ENCODE data around the gene BTAF1.

The BTAF1 gene

DNA sequence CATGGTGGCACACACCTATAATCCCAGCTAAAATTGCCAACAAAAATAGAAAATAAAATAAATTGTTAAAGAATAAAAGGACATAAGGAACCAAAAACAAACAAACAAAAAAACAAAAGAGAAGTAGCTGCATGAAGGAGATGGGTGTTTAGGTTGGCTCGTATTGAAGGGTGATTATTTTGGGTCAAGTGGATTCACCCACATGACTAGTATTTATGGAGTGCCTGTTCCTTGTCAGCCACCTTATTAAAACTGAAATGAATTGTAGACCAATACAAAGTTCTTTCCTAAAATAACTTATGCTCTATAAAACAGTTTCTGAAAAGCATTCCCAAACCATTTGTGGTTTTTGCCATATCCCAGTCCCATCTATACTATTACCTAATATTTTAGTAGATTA lies 138.7 kb downstream of the BTAF1 start:
- DNase-seq: no peak

DNA sequence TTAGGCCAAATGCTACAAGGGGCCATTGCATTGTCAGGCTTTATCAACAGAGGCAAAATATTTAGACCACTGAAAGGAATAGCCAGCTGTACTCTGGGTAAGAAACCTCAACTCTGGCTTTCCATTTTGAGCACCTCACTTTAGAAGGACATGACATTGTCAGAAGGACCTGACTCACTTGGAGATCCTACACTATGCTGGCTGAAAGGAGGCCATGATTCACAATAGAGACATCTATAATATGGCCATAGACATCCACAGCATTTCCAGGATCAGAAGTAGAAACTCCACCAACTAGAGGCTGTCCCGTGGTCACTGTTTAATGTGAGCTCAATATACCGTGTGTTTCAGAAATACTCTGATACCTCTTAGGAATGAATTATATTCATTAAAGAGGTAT lies 140.9 kb downstream of the BTAF1 start:
- DNase-seq: no peak

DNA sequence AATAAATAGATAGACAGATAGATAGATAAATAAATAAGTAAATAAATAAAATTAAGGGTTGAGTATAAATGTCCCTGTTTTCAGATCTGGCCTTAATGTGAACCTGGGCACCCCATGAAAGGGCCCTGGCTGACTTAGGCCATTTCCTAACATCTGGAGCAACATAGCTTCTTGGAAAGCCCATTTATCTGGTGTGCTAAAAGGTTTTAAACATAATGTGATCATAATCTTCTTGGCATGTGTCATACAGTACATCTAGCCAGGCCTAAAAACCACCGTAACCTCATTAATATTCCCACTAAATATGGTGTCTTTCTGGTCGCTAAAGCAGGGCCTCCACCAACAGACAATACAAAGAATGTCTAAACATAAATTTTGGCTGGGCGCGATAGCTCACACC lies 142.8 kb downstream of the BTAF1 start:
- no peak for DNase-seq

DNA sequence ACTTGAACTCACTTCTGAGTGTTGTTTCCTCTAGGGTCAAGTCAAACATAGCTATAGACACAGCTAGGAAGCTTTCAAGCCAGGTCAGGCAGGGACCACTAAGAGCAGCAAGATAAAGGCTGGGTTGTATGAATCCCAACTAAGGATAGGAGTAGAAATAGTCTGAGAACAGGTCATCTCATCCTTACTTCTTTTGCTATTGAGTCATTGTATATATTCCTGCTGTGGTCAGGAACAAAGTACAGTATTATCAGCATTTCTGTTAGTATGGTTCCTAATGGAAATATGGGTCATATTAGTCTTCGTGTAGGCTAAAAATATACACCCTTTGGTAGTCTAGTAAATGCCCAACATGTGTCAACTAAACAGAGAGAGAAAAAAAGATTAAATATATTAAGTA lies 145.3 kb downstream of the BTAF1 start:
- no peak for DNase-seq

DNA sequence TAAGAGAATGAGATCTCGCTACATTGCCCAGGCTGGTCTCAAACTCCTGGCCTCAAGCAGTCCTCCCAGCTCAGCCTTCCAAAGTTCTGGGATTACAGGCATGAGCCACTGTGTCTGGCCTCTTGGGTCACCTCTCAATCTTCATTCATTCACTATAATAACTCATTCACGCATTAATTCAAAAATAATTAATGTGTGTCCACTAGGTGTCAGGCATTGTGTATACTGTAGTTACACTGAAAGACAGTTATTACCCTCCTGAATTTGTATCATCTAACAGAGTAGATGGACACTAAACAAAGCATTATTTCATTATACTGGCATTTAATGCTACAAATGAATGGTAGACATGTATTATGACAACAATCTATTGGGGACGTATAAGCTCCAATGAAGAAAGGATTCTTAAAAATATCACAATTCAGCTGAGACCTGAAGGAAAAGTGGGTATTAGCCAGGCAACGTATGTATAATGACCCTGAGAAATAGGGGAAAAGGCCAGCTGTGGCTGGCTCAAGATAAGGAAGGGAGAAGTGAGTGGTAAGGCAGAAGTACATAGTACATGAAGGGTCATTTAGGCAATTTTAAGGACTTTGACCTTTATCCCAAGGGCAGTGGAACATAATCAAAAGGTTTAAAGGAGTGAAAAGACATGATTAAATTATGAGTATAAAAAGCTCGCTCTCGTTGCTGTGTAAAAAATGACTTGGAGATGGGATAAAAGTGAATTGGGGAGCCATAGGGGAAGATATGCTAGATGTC lies 150.7 kb downstream of the BTAF1 start:
- DNase-seq: no peak

DNA sequence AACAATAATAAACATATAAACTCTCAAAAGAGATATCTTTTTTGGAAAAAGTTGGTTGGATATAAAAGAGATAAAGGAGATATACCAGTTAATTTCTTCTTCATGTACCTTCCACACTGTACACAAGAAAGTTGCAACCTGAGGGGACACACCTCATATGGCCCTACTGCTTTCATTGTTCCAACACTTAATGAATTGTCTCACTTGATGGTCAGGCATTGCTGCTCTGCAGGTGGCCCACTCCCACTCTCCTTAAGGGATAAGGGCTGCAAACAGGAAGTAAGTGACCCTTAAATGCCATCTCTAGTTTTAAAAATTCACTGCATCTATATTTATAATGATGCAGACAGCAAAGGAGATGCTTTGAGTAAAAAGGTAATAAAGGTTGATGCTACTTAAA lies 152.3 kb downstream of the BTAF1 start:
- no peak for DNase-seq

DNA sequence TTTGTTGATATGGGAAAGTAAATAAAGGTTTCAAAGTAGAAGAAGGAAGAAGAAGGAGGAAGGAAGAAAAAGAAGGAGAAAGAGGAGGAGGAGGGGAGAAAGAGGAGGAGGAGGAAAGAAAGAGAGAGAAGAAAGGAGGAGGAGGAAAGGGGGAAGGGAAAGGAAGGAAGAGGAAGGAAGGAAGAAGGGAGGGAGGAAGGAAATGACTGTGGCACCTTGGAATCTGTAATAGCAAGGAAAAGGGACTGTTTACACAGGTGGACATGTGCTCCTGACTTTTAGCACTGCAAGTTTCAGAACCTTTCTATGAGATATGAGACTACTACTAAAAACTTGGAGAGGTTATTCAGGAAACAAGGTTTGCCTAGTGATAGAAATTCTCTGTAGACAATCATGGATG lies 153.2 kb downstream of the BTAF1 start:
- no peak for DNase-seq

DNA sequence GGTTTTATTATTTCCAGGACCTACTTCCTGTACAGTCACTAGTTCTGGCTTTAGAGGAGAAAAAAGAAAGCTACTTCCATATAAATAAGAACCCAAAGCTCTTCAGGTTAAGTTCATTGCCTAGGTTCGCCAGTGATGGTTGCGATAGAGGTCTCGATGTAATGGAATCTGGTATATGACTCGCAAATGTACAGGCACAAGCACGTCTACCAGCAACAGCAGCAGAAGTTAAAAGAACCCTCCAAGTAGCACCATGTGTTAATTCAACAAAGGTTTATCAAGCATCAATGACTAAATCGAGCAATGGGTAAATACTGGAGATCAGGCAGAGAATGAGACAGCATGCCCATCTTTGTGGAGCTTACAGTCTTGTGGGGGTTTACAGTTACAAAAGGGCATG lies 155.4 kb downstream of the BTAF1 start:
- no peak for DNase-seq

Measured in CD4-positive, alpha-beta T cell treated with Interleukin-4 for 1 hour (primary cell).